MM.1S (cell line): Measurements from ENCODE around the gene ATF7.

Experiments used
- EZH2phosphoT487 ChIP-seq: fragments of 300-600 bp; sonication (generic); IDR thresholded peaks from 2 replicates; pipeline ENCODE4 v1.6.1; 2018; ENCODE audit warnings: antibody characterized with exemption, low read length
- TF ChIP-seq, protein P1 (sequence below): fragments of 300-600 bp; sonication (generic); IDR thresholded peaks from 2 replicates; pipeline ENCODE4 v1.5.1; 2016; ENCODE audit warnings: antibody characterized with exemption, low read length, mixed read lengths

DNA sequence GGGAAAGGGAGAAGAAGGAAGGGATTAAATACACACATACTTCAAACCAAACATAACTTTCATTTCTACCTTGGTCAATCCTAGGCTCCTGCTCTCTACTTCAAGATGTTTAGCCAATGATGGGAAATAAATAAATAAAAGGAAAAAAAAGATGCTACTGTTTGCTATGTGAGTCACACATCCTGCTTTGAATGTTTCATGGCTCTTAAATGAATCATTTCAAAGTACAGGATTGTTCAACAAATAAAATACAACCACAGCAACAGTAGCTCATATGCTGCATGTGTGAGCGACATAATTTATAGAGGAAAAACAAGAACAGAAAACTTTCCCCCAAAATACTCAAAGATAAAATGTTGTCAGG, 64.6 kb downstream of the ATF7 start:
- TF ChIP-seq, protein P1, sequence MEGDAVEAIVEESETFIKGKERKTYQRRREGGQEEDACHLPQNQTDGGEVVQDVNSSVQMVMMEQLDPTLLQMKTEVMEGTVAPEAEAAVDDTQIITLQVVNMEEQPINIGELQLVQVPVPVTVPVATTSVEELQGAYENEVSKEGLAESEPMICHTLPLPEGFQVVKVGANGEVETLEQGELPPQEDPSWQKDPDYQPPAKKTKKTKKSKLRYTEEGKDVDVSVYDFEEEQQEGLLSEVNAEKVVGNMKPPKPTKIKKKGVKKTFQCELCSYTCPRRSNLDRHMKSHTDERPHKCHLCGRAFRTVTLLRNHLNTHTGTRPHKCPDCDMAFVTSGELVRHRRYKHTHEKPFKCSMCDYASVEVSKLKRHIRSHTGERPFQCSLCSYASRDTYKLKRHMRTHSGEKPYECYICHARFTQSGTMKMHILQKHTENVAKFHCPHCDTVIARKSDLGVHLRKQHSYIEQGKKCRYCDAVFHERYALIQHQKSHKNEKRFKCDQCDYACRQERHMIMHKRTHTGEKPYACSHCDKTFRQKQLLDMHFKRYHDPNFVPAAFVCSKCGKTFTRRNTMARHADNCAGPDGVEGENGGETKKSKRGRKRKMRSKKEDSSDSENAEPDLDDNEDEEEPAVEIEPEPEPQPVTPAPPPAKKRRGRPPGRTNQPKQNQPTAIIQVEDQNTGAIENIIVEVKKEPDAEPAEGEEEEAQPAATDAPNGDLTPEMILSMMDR = no peak
- no peak for TF ChIP-seq EZH2phosphoT487
